GM12878 (cell line): ENCODE results near the gene LYPD4. TPM values are rescaled to one million over a fixed set of nuclear protein-coding genes. Genes with fewer than 3 reads are reported as not detected.

Source experiments
- ATAC-seq: fragments of 200-7000 bp; cut with Tn5 transposase; 3 replicates; pipeline ENCODE4 v1.9.1; 2020; ENCODE audit warnings: mild to moderate bottlenecking, moderate library complexity
- BruUV-seq: library from RNA; stranded (reverse); fragments of 400-500 nt; replicated peaks from 2 replicates; lab custom pipeline; 2021; lab: Mats Ljungman, UMichigan
- CTCF ChIA-PET: fragments of 300-600 bp; sonication (Branson Sonifier 250); formaldehyde crosslinking; extraction: SDS; loops from one replicate; lab custom pipeline; 2021; ENCODE audit warnings: inconsistent platforms; lab: Yijun Ruan, JAX
- POLR2A ChIA-PET: fragments of 350-600 bp; formaldehyde crosslinking; extraction: SDS; loops from one replicate; lab custom pipeline; 2021; ENCODE audit warnings: inconsistent platforms; lab: Charles Lee
- RAD21 ChIA-PET: fragments of 300-600 bp; sonication (Branson Sonifier 250); formaldehyde crosslinking; loops from one replicate; lab custom pipeline; 2023; ENCODE audit warnings: antibody characterized with exemption; ENCODE audit not compliant: unreplicated experiment; lab: Charles Lee
- SMC1A ChIA-PET: fragments of 300-600 bp; sonication (Branson Sonifier 250); formaldehyde crosslinking; loops from one replicate; lab custom pipeline; 2023; ENCODE audit not compliant: unreplicated experiment, uncharacterized antibody; lab: Charles Lee
- DNase-seq: peaks from one replicate; pipeline ENCODE4 v3.0.0-alpha.2; 2011; ENCODE audit warnings: low read depth, low spot score
- FAIRE-seq: peaks from 3 replicates; lab custom pipeline; 2011; peaks lifted over from hg19 to GRCh38; lab: Jason Lieb, UNC
- H2AFZ ChIP-seq: 2 replicates; pipeline ENCODE4 v1.6.0; 2011; ENCODE audit warnings: low read depth, low read length, control low read depth; ENCODE audit not compliant: control insufficient read depth
- H3K27ac ChIP-seq: 2 replicates; pipeline ENCODE4 v1.5.1; 2011; ENCODE audit warnings: control low read depth; ENCODE audit not compliant: control insufficient read depth, insufficient read depth
- H3K27me3 ChIP-seq, 2 experiments: replicated peaks in 1 of 2; 2 replicates each; pipeline versions ENCODE4 v1.6.0 to v1.6.1; 2011; ENCODE audit warnings: low read length in 1 of 2; ENCODE audit not compliant: control insufficient read depth in 2 of 2, insufficient read depth in 2 of 2
- H3K36me3 ChIP-seq, 2 experiments: 2 replicates each; pipeline ENCODE4 v1.5.1; 2011; ENCODE audit warnings: low read length in 1 of 2; ENCODE audit not compliant: control insufficient read depth in 2 of 2, insufficient read depth in 2 of 2
- H3K4me1 ChIP-seq: 2 replicates; pipeline ENCODE4 v1.6.1; 2011; ENCODE audit warnings: mild to moderate bottlenecking, low read length, moderate library complexity, mixed read lengths; ENCODE audit not compliant: control insufficient read depth, insufficient read depth
- H3K4me2 ChIP-seq: 2 replicates; pipeline ENCODE4 v1.6.0; 2011; ENCODE audit warnings: control low read depth; ENCODE audit not compliant: control insufficient read depth, insufficient read depth
- H3K4me3 ChIP-seq: fragments of 200-600 bp; sonication (generic); 2 replicates; pipeline ENCODE4 v1.5.1; 2016
- H3K79me2 ChIP-seq: 2 replicates; pipeline ENCODE4 v1.6.0; 2011; ENCODE audit warnings: low read length; ENCODE audit not compliant: control insufficient read depth, insufficient read depth
- H3K9ac ChIP-seq: 2 replicates; pipeline ENCODE4 v1.8.0; 2011; ENCODE audit warnings: low read length, control low read depth, mixed read lengths; ENCODE audit not compliant: control insufficient read depth, insufficient read depth
- H3K9me3 ChIP-seq: replicated peaks from 3 replicates; pipeline ENCODE4 v1.5.1; 2011; ENCODE audit warnings: mild to moderate bottlenecking, low read length; ENCODE audit not compliant: control insufficient read depth, insufficient read depth
- H4K20me1 ChIP-seq: 2 replicates; pipeline ENCODE4 v1.6.0; 2011; ENCODE audit not compliant: control insufficient read depth, insufficient read depth
- EGR1 ChIP-seq, 2 experiments: IDR thresholded peaks; 1 replicate in 1 of 2; 2 replicates in 1 of 2; pipeline ENCODE4 v1.6.1; 2011 to 2012; ENCODE audit warnings: low read depth in 2 of 2, low read length in 2 of 2, borderline replicate concordance in 1 of 2, mild to moderate bottlenecking in 1 of 2, moderate library complexity in 1 of 2
- ELK1 ChIP-seq: IDR thresholded peaks from 2 replicates; pipeline ENCODE4 v1.6.1; 2012; ENCODE audit warnings: low read depth, low read length, improper control_type of control experiment
- EP300 ChIP-seq, 2 experiments: fragments of 150-350 bp in 1 of 2; IDR thresholded peaks; 2 replicates each; pipeline ENCODE4 v1.6.1; 2011 to 2012; ENCODE audit warnings: low read depth in 2 of 2, low read length in 2 of 2, borderline replicate concordance in 1 of 2, improper control_type of control experiment in 1 of 2, inconsistent platforms in 1 of 2; ENCODE audit not compliant: control insufficient read depth in 1 of 2
- FOXK2 ChIP-seq: fragments of 450-650 bp; IDR thresholded peaks from 2 replicates; pipeline ENCODE4 v1.6.1; 2017; ENCODE audit warnings: mild to moderate bottlenecking, moderate library complexity
- HDGF ChIP-seq: fragments of 450-650 bp; IDR thresholded peaks from 2 replicates; pipeline ENCODE4 v1.6.1; 2016; ENCODE audit warnings: antibody characterized with exemption
- IKZF1 ChIP-seq: fragments of 450-650 bp; conservative IDR thresholded peaks from 2 replicates; pipeline ENCODE4 v1.6.1; 2017; ENCODE audit warnings: antibody characterized with exemption, mild to moderate bottlenecking
- IKZF2 ChIP-seq, 2 experiments: fragments of 450-650 bp; IDR thresholded peaks; 2 replicates each; pipeline ENCODE4 v1.6.1; 2017; ENCODE audit warnings: mild to moderate bottlenecking in 2 of 2, moderate library complexity in 2 of 2
- KDM1A ChIP-seq: fragments of 200-600 bp; sonication (generic); IDR thresholded peaks from 2 replicates; pipeline ENCODE4 v1.6.1; 2016; ENCODE audit warnings: borderline replicate concordance
- MTA2 ChIP-seq: fragments of 450-650 bp; IDR thresholded peaks from 2 replicates; pipeline ENCODE4 v1.6.1; 2016; ENCODE audit warnings: low read depth, mild to moderate bottlenecking, moderate library complexity
- MYB ChIP-seq: fragments of 150-350 bp; IDR thresholded peaks from 2 replicates; pipeline ENCODE4 v1.6.1; 2014; ENCODE audit warnings: mild to moderate bottlenecking, low read depth, low read length, borderline replicate concordance
- NR2C1 ChIP-seq: fragments of 450-650 bp; IDR thresholded peaks from 2 replicates; pipeline ENCODE4 v1.6.1; 2017; ENCODE audit warnings: antibody characterized with exemption, mild to moderate bottlenecking, moderate library complexity
- RELB ChIP-seq: fragments of 450-650 bp; IDR thresholded peaks from 2 replicates; pipeline ENCODE4 v1.6.1; 2017; ENCODE audit warnings: low read depth, mild to moderate bottlenecking, moderate library complexity
- SIX5 ChIP-seq: IDR thresholded peaks from 2 replicates; pipeline ENCODE4 v1.6.1; 2011; ENCODE audit warnings: mild to moderate bottlenecking, low read depth, low read length, moderate library complexity; ENCODE audit not compliant: severe bottlenecking
- SREBF1 ChIP-seq: IDR thresholded peaks from 2 replicates; pipeline ENCODE4 v1.6.1; 2012; ENCODE audit warnings: mild to moderate bottlenecking, low read length
- SREBF2 ChIP-seq: IDR thresholded peaks from 2 replicates; pipeline ENCODE4 v1.6.1; 2012; ENCODE audit warnings: mild to moderate bottlenecking, low read length
- SUPT20H ChIP-seq: IDR thresholded peaks from 2 replicates; pipeline ENCODE4 v1.6.1; 2011; ENCODE audit warnings: low read depth, mild to moderate bottlenecking, low read length, moderate library complexity, borderline replicate concordance; ENCODE audit not compliant: control insufficient read depth
- TAF1 ChIP-seq: IDR thresholded peaks from 2 replicates; pipeline ENCODE4 v1.6.1; 2011; ENCODE audit warnings: mild to moderate bottlenecking, low read depth, low read length, borderline replicate concordance
- WRNIP1 ChIP-seq: IDR thresholded peaks from 2 replicates; pipeline ENCODE4 v1.6.1; 2011; ENCODE audit warnings: low read depth, low read length, improper control_type of control experiment, borderline replicate concordance
- ZBTB11 ChIP-seq: fragments of 450-650 bp; formaldehyde crosslinking; IDR thresholded peaks from 2 replicates; pipeline ENCODE4 v1.5.0; 2022; ENCODE audit warnings: mild to moderate bottlenecking, missing genetic modification characterization
- ZSCAN29 ChIP-seq: fragments of 450-650 bp; IDR thresholded peaks from 2 replicates; pipeline ENCODE4 v1.6.1; 2017; ENCODE audit warnings: mild to moderate bottlenecking, moderate library complexity
- WGBS: methylation state at CpG from one replicate; pipeline ENCODE4 v1.1.6; 2016; ENCODE audit warnings: low lambda C conversion rate; ENCODE audit not compliant: insufficient replicate concordance, insufficient coverage; ENCODE audit errors: missing lambda C conversion rate; 5-methylcytosine and 5-hydroxymethylcytosine counted together
- in situ Hi-C: fragments of 300-500 bp; cut with MboI; formaldehyde crosslinking; loops from 9 replicates; pipeline ENCODE4 v1.14.3; 2018; ENCODE audit warnings: mixed read lengths
- intact Hi-C: fragments of 100-400 bp; cut with micrococcal nuclease; formaldehyde crosslinking; loops from one replicate; pipeline ENCODE4 v1.14.2; 2022; ENCODE audit not compliant: unreplicated experiment
- polyA plus RNA-seq, 11 experiments: library from polyadenylated mRNA; depleted of rRNA in 4 of 11; unstranded in 6 of 11; stranded (reverse) in 5 of 11; fragments of >200 nt; fragmentation: Nextera tagmentation in 4 of 11; fragmentation: Illumina TruSeq in 1 of 11; extraction: Ambion mirVana in 4 of 11; extraction: Trizol in 1 of 11; gene quantifications; 1 replicate in 1 of 11; 2 replicates in 10 of 11; pipeline versions ENCODE4 v1.2.1 to v1.2.3, GENCODE V29; 2011 to 2016; ENCODE audit warnings: inconsistent platforms in 2 of 11, missing spikeins in 2 of 11, low read depth in 1 of 11
- total RNA-seq, 4 experiments: library from RNA; depleted of rRNA in 3 of 4; stranded (reverse); fragments of >200 nt in 3 of 4; fragmentation: Illumina TruSeq in 1 of 4; extraction: Trizol in 1 of 4; gene quantifications; 2 replicates each; pipeline versions ENCODE4 v1.2.1 to v1.2.3, GENCODE V29; 2013 to 2021

LYPD4 gene
- total and polyA plus RNA-seq, 10 of the 15 experiments (the other 5 are each of a cell fraction or from before 2014, with no cell fraction given), result not detected

DNA sequence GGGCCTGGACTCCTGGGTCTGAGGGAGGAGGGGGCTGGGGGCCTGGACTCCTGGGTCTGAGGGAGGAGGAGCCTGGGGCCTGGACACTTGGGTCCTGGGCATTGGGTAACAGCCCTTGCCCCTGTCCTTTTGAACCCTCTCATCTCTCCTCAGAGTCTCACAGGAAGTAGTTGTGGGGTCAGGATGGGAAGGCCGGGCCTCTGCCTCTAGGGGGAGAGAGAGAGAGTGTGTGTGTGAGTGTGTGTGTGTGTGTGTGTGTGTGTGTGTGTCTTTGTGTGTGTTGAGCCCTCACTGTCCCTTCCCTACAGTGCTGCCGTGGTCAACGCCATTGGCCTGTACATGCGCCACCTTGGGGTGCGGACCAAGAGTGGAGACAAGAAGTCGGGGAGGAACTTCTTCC is 49.4 kb upstream of the LYPD4 start:
- H3K4me3 ChIP-seq, result no peak overlapping the region
- peak; percentile 79 for ATAC-seq
- no peak overlapping the region for H3K4me2 ChIP-seq
- no peak overlapping the region for H3K27ac ChIP-seq
- ChIA-PET SMC1A (no interaction called here), CTCF (no interaction called here), POLR2A (no interaction called here), RAD21 (no interaction called here)
- in situ Hi-C loops, result no loop called here
- DNase-seq, result no peak
- H3K36me3 ChIP-seq, result peaks cover 11 to 33% of the 10 kb centered on the region in 2 experiments; a peak in 3 of 4 replicates
- no peaks in the 10 kb centered on the region for H3K4me1 ChIP-seq
- no TSS peak for BruUV-seq
- H3K9ac ChIP-seq, result no peak overlapping the region
- H3K79me2 ChIP-seq, result no peaks in the 10 kb centered on the region; the same call in none of the 2 replicates
- H4K20me1 ChIP-seq, result no peaks in the 10 kb centered on the region
- intact Hi-C loops, result no loop called here
- WGBS, result 58% methylated on average over 6 of the region's 6 CpGs
- no peaks in the 10 kb centered on the region for H3K27me3 ChIP-seq
- H3K9me3 ChIP-seq, result no peaks in the 10 kb centered on the region
- FAIRE-seq, result no peak
- H2AFZ ChIP-seq, result no peak overlapping the region
- TF ChIP-seq ELK1 (no peak), HDGF (peak; percentile 88), SREBF2 (no peak), SUPT20H (no peak), MYB (no peak), SREBF1 (no peak), ZSCAN29 (no peak), IKZF2 (IDR thresholded peaks at IDR 0.05) (0 out of 4 replicates have a peak, but pooled peaks have one; percentile 21 to 45), IKZF1 (0 out of 2 replicates have a peak, but pooled peaks have one; percentile 29), RELB (no peak), EP300 (IDR thresholded peaks at IDR 0.05; ENCODE audit: borderline replicate concordance in 1 of 2, control insufficient read depth in 1 of 2, low read depth in 2 of 2, low read length in 2 of 2) (no peak), EGR1 (IDR thresholded peaks at IDR 0.05; ENCODE audit: borderline replicate concordance in 1 of 2, low read depth in 2 of 2, low read length in 2 of 2) (no peak), WRNIP1 (no peak), NR2C1 (peak; percentile 70), TAF1 (no peak), ZBTB11 (CRISPR knock-in tag) (no peak), SIX5 (no peak), MTA2 (no peak), FOXK2 (no peak), KDM1A (no peak)
